Umbilical cord (tissue), 2 donors: Measurements from ENCODE around the gene LSR. TPM values are rescaled to one million over a fixed set of nuclear protein-coding genes. Genes with fewer than 3 reads are reported as not detected.
"Not testable (repeated sequence)": the region's sequence is repeated elsewhere in the genome, so short reads cannot be mapped to it uniquely, and the experiment has no call there.

ENCODE experiments used
- DNase-seq: peaks from one replicate; pipeline ENCODE4 v3.0.0-alpha.2; 2015; ENCODE audit warnings: low spot score
- total RNA-seq: library from RNA; depleted of rRNA; stranded (reverse); fragments of >200 nt; gene quantifications from one replicate; pipeline ENCODE4 v1.2.3, GENCODE V29; 2014; ENCODE audit warnings: low replicate concordance; ENCODE audit not compliant: insufficient read depth

Gene LSR
- total RNA-seq, 1 donor from 2014 or later: 4.1 TPM

GRCh38 chr19:35284153-35285094, 35.6 kb downstream of the LSR start:
- no peak for DNase-seq

- no peak for DNase-seq
Measured at GRCh38 chr19:35285095-35285449, 36.3 kb downstream of the LSR start.

- DNase-seq: not testable (repeated sequence)
Measured at GRCh38 chr19:35285465-35285864, 36.7 kb downstream of the LSR start.

GRCh38 chr19:35286101-35286500, 37.3 kb downstream of the LSR start:
- not testable (repeated sequence) for DNase-seq

- no peak for DNase-seq
Measured at GRCh38 chr19:35287713-35288112, 38.9 kb downstream of the LSR start.

- DNase-seq: no peak
Measured at GRCh38 chr19:35288331-35288730, 39.5 kb downstream of the LSR start.

GRCh38 chr19:35288906-35289305, 40.1 kb downstream of the LSR start:
- no peak for DNase-seq

- DNase-seq: no peak
Measured at GRCh38 chr19:35290381-35291127, 41.8 kb downstream of the LSR start.

GRCh38 chr19:35291259-35291658, 42.5 kb downstream of the LSR start:
- DNase-seq: no peak

- DNase-seq: no peak
Measured at GRCh38 chr19:35291916-35292315, 43.1 kb downstream of the LSR start, which contains the start of gene MAG. Gene MAG (plus strand): TSS chr19:35292161. CDS start chr19:35295409, 3,248 bp downstream.

- no peak for DNase-seq
Measured at GRCh38 chr19:35292421-35293362, 43.9 kb downstream of the LSR start.

- no peak for DNase-seq
Measured at GRCh38 chr19:35293363-35293739, 44.5 kb downstream of the LSR start.

GRCh38 chr19:35293808-35294207, 45.0 kb downstream of the LSR start:
- no peak for DNase-seq

- DNase-seq: no peak
Measured at GRCh38 chr19:35294328-35294727, 45.5 kb downstream of the LSR start.

- DNase-seq: no peak
Measured at GRCh38 chr19:35294859-35295791, 46.3 kb downstream of the LSR start.

GRCh38 chr19:35295792-35296462, 47.1 kb downstream of the LSR start:
- DNase-seq: no peak

- no peak for DNase-seq
Measured at GRCh38 chr19:35296644-35297514, 48.1 kb downstream of the LSR start.

GRCh38 chr19:35297515-35297848, 48.7 kb downstream of the LSR start:
- no peak for DNase-seq

GRCh38 chr19:35297922-35298321, 49.1 kb downstream of the LSR start:
- no peak for DNase-seq
